Measurements from ENCODE around the gene HIBADH. TPM values are rescaled to one million over a fixed set of nuclear protein-coding genes. Genes with fewer than 3 reads are reported as not detected.

Gene HIBADH
- total RNA-seq, 1 experiment from 2014 or later: 23.2 TPM

- no peak overlapping the region for H2AK5ac ChIP-seq (ENCODE audit: insufficient read length, low read length)
- H3K4me3 Mint-ChIP-seq: no peak overlapping the region
- H3K14ac ChIP-seq (ENCODE audit: insufficient read depth, low read length): no peak overlapping the region
- no peak overlapping the region for H3K27ac Mint-ChIP-seq
- no peak overlapping the region for H3T11ph ChIP-seq (ENCODE audit: low read length)
- H4K8ac ChIP-seq (replicated peaks; ENCODE audit: insufficient read length, low read depth, low read length): no peak overlapping the region
- peaks cover 3% of the 10 kb centered on the region for H4K20me1 ChIP-seq (ENCODE audit: control insufficient read depth, insufficient read depth, insufficient read length)
- H2AFZ ChIP-seq (ENCODE audit: low read length): no peak overlapping the region
- no peak overlapping the region for H2BK120ac ChIP-seq (ENCODE audit: low read depth, low read length, poor library complexity, severe bottlenecking)
- H4K5ac ChIP-seq (ENCODE audit: insufficient read length, low read depth, low read length): no peak overlapping the region
- H3K4me1 Mint-ChIP-seq: peaks cover 11 to 16% of the 10 kb centered on the region in 2 experiments
- no peak overlapping the region for H3K4me2 ChIP-seq (ENCODE audit: insufficient read depth, insufficient read length, low read length)
- no peaks in the 10 kb centered on the region for H3K4me1 ChIP-seq (ENCODE audit: insufficient read depth, low read length)
- no peaks in the 10 kb centered on the region for H3K23me2 ChIP-seq (ENCODE audit: insufficient read length, low read depth, low read length, poor library complexity, severe bottlenecking)
- no peak overlapping the region for H2BK5ac ChIP-seq (ENCODE audit: insufficient read length, low read length)
- H2BK12ac ChIP-seq (ENCODE audit: insufficient read length, low read depth, low read length): no peak overlapping the region
- DNase-seq: no peak
- H3K27me3 ChIP-seq (ENCODE audit: insufficient read depth, low read length): no peaks in the 10 kb centered on the region
- no peak overlapping the region for H4K91ac ChIP-seq (ENCODE audit: insufficient read length, low read depth, low read length)
- H3K56ac ChIP-seq (ENCODE audit: insufficient read length, low read depth, low read length): no peak overlapping the region
- WGBS (ENCODE audit: extremely low coverage, insufficient read length, low lambda C conversion rate): no CpG with 5 or more reads among the region's 2 CpGs
- peaks cover 6 to 19% (median 13%) of the 10 kb centered on the region in 3 experiments; a peak in 6 of 7 replicates for H3K36me3 Mint-ChIP-seq (ENCODE audit: insufficient read depth in 1 of 3, low read depth in 3 of 3)
- H3K79me1 ChIP-seq (ENCODE audit: insufficient read depth, low read depth, low read length, poor library complexity, severe bottlenecking): no peaks in the 10 kb centered on the region
- no peak overlapping the region for H3K27ac ChIP-seq (ENCODE audit: insufficient read length, low read depth, low read length)
- no peaks in the 10 kb centered on the region for H3K9me3 Mint-ChIP-seq
- no peak overlapping the region for H3K18ac ChIP-seq (ENCODE audit: insufficient read length, low read depth, low read length)
- TF ChIP-seq, protein P1, sequence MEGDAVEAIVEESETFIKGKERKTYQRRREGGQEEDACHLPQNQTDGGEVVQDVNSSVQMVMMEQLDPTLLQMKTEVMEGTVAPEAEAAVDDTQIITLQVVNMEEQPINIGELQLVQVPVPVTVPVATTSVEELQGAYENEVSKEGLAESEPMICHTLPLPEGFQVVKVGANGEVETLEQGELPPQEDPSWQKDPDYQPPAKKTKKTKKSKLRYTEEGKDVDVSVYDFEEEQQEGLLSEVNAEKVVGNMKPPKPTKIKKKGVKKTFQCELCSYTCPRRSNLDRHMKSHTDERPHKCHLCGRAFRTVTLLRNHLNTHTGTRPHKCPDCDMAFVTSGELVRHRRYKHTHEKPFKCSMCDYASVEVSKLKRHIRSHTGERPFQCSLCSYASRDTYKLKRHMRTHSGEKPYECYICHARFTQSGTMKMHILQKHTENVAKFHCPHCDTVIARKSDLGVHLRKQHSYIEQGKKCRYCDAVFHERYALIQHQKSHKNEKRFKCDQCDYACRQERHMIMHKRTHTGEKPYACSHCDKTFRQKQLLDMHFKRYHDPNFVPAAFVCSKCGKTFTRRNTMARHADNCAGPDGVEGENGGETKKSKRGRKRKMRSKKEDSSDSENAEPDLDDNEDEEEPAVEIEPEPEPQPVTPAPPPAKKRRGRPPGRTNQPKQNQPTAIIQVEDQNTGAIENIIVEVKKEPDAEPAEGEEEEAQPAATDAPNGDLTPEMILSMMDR (conservative IDR thresholded peaks at IDR 0.05): no peak
- H3K4ac ChIP-seq (ENCODE audit: low read depth, low read length): no peak overlapping the region
- H3K23ac ChIP-seq (ENCODE audit: insufficient read length, low read depth, low read length): no peak overlapping the region
- no peaks in the 10 kb centered on the region for H3K9me3 ChIP-seq (ENCODE audit: control insufficient read depth, low read depth, low read length)
- no peak overlapping the region for H2BK15ac ChIP-seq (ENCODE audit: low read depth, low read length)
- H2BK20ac ChIP-seq (ENCODE audit: low read depth, low read length, poor library complexity, severe bottlenecking): no peak overlapping the region
- H3K27me3 Mint-ChIP-seq (ENCODE audit: low read depth): peaks cover 23% of the 10 kb centered on the region
- no peaks in the 10 kb centered on the region for H3K79me2 ChIP-seq (ENCODE audit: insufficient read depth, low read length)
- no peak overlapping the region for H3K9ac ChIP-seq (ENCODE audit: extremely low read depth, insufficient read length, low read length)
Measured at GRCh38 chr7:27522566-27522965, 140.1 kb downstream of the HIBADH start.

All from H9 (cell line).